ENCODE measurements around the gene CPLANE2.
A peak's percentile ranks its signal among the peaks of the same experiment; 100 is the strongest.

The CPLANE2 gene

GRCh38 chr1:16191916-16192546 is 45.0 kb downstream of the CPLANE2 start:
- TF ChIP-seq MAX (IDR thresholded peaks at IDR 0.05; ENCODE audit: low read depth, low read length) (0 out of 2 replicates have a peak, but pooled peaks have one; percentile 4), CTCF (IDR thresholded peaks at IDR 0.05; ENCODE audit: low read depth, low read length) (no peak)
- peak; percentile 77 for DNase-seq (ENCODE audit: low read depth)
- no peak overlapping the region for H3K4me3 ChIP-seq (ENCODE audit: low read depth, low read length)

- TF ChIP-seq MYC (IDR thresholded peaks at IDR 0.05; ENCODE audit: low read depth, low read length) (no peak), CTCF (IDR thresholded peaks at IDR 0.05; ENCODE audit: low read depth, low read length) (no peak), MAX (IDR thresholded peaks at IDR 0.05; ENCODE audit: low read depth, low read length) (no peak), POLR2A (IDR thresholded peaks at IDR 0.05; ENCODE audit: extremely low read depth, insufficient read length) (no peak)
- no peak overlapping the region for H3K4me3 ChIP-seq (ENCODE audit: low read depth, low read length)
- DNase-seq (ENCODE audit: low read depth) = no peak
Observed at GRCh38 chr1:16191309-16191708, 45.7 kb downstream of the CPLANE2 start.

DNA sequence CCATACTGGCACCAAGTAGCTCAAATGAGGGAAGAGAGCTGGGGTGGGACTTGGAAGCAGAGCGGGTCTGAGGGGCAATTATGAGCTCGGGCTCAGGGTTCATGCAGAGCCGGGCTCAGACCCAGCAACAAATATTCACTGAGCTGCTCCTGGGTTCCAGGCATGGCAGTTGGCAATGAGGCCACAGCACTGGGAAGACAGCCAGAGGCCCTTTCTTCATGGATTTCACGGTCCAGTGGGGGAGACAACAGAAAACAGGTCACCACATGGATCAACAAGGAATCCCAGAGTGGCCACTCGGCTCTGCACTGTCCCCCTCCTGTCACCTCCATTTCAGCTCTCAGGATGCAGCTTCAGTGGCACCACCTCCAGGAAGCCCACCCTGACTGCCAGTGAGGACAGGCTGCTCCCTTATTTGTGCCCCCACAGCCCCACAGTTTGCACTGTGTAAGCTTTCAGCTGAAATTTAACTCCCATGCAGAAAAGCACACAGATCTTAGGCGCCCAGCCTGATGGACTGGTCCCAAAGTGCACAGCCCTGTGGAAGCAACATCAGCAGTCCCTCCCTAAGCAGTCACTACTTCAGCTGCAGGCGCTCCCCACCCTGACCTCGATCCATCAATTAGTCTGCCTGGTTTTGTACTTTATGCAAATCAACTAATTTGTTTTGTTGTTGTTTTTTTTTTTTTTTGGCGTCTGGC is 46.9 kb downstream of the CPLANE2 start:
- no peak for DNase-seq (ENCODE audit: low read depth)
- no peak overlapping the region for H3K4me3 ChIP-seq (ENCODE audit: low read depth, low read length)
- TF ChIP-seq MYC (IDR thresholded peaks at IDR 0.05; ENCODE audit: low read depth, low read length) = no peak
- TF ChIP-seq CTCF (IDR thresholded peaks at IDR 0.05; ENCODE audit: low read depth, low read length) = no peak
- TF ChIP-seq MAX (IDR thresholded peaks at IDR 0.05; ENCODE audit: low read depth, low read length) = no peak

GRCh38 chr1:16189003-16189402 is 48.0 kb downstream of the CPLANE2 start:
- no peak for DNase-seq (ENCODE audit: low read depth)
- no peak for TF ChIP-seq CTCF (IDR thresholded peaks at IDR 0.05; ENCODE audit: low read depth, low read length)
- TF ChIP-seq POLR2A (IDR thresholded peaks at IDR 0.05; ENCODE audit: extremely low read depth, insufficient read length) = no peak
- TF ChIP-seq MAX (IDR thresholded peaks at IDR 0.05; ENCODE audit: low read depth, low read length) = no peak
- no peak for TF ChIP-seq MYC (IDR thresholded peaks at IDR 0.05; ENCODE audit: low read depth, low read length)
- H3K4me3 ChIP-seq (ENCODE audit: low read depth, low read length) = no peak overlapping the region

- DNase-seq (ENCODE audit: low read depth) = peak; percentile 65
- no peak overlapping the region for H3K4me3 ChIP-seq (ENCODE audit: low read depth, low read length)
- TF ChIP-seq CTCF (IDR thresholded peaks at IDR 0.05; ENCODE audit: low read depth, low read length) = peak; percentile 90
- no peak for TF ChIP-seq POLR2A (IDR thresholded peaks at IDR 0.05; ENCODE audit: extremely low read depth, insufficient read length)
- no peak for TF ChIP-seq MAX (IDR thresholded peaks at IDR 0.05; ENCODE audit: low read depth, low read length)
Observed at GRCh38 chr1:16187748-16188401, 49.1 kb downstream of the CPLANE2 start.
